NT2/D1 (cell line): ENCODE measurements around the gene AUH.

Experiments used
- SUZ12 ChIP-seq: IDR thresholded peaks from 2 replicates; pipeline ENCODE4 v1.6.1; 2011; ENCODE audit not compliant: insufficient read length, insufficient read depth; ENCODE audit errors: extremely low read depth
- YY1 ChIP-seq: IDR thresholded peaks from 2 replicates; pipeline ENCODE4 v1.6.1; 2011; ENCODE audit not compliant: insufficient read length, insufficient read depth

GRCh38 chr9:91340395-91340967 lies 21.2 kb downstream of the AUH start:
- TF ChIP-seq YY1: no peak
- no peak for TF ChIP-seq SUZ12
